GM19372 (cell line): ENCODE results near the gene CAMK2G.
"Not testable (repeated sequence)": the region's sequence is repeated elsewhere in the genome, so short reads cannot be mapped to it uniquely, and the experiment has no call there.

Experiments used
- ATAC-seq: cut with Tn5 transposase; IDR thresholded peaks from one replicate; pipeline ENCODE4 v1.9.1; 2021; ENCODE audit warnings: mild to moderate bottlenecking, low read depth, moderate library complexity; ENCODE audit not compliant: unreplicated experiment

The CAMK2G gene

DNA sequence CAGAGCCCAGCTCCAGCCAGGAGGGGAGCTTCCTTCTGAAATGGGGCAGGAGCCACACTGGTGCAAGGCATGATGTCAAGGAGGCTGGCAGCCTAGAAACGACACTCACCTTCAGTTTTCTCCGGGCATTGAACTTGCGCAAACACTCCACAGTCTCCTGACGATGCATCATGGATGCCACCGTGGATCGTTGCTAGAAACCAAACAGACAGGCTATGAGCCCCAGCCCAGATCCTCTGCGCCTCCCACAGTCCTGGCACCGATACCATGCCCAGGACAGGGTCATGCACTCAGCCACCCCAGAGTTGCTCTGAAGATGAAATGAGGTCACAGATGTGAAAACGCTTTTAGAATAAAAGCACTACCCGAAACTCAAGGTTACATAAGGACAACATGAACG is 32.0 kb downstream of the CAMK2G start:
- ATAC-seq, result no peak

DNA sequence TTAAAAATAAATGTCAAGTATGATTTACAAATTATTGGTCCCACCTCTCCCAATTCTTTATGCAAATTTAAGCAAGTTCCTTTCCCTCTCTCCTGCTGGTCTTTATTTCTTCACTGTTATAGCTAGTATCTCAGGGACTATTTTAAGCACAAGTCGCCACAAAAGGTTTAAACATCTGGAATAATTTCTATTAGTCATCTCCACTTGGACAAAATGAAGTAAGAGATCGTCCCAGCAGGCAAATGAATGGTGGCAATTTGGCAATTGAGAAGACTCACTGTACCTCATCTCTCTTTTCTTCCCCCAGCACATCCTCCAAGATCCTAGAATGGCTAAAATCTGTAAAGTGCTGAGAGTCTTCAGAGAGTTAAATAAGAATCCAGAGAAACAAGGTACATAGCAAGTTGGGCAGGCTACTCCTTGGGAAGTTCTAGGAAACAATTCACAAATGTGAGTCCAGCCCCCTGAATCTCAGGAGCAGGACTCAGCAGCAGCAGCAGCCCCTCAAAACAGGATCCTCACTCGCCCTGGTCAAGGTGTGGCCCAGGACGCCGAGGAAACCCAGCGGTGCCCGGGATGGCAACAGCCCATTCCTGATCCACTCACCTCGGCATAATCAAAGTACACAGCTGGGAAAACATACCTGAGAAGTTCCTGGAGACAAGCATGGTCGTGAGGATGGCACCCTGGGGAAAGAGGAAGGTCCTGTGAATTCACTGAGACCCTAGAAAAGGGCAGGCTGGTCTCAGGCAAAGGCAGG is 32.6 kb downstream of the CAMK2G start:
- no peak for ATAC-seq

DNA sequence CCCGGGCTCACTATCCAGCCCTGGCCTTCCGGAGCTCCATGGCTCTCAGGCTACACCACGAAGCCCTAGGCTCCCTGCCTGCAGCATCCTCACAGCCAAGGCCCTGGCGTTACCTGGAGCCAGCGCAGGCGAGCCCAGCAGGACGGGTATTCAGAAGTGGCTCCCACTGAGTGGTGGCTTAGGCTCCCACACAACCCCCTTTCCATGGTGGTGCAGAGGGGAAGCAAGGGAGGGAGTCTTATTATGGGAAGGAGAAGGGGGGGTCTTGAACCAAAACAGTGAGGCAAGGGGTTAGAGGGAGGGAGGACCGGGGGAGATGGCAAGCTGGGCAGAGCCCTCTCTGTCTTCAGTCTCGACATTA is 33.3 kb downstream of the CAMK2G start:
- no peak for ATAC-seq

DNA sequence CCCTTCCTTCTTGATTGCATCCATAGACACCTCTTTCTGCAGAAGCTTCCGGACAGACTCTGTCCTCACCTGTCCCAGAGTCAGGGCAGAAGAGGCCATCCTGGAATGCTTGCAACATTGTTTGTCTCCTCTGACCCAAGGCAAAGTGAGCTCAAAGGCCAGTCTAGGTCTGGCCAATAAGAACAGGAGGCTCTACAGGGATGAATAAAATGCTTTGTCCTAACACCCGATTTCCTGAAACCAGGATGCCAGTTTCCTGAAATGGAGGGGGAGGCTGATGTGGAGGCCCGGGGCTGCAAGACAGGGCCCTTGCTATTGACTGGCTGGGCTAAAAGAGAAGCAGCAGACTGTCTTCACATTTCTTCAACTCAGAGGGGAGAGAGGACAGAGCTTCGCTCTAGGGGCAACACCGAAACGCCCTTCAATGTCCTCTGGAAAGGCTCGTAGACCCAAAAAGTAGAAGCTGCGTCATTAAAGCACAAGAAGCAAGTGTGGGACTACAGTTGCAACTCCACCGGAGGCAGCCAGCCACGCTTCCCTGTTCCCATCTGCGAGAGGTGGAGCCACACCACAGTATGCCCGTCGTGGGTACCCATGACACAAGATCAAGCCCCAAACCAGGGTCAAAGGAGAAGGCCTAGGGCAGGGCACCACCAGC is 33.8 kb downstream of the CAMK2G start:
- no peak for ATAC-seq

DNA sequence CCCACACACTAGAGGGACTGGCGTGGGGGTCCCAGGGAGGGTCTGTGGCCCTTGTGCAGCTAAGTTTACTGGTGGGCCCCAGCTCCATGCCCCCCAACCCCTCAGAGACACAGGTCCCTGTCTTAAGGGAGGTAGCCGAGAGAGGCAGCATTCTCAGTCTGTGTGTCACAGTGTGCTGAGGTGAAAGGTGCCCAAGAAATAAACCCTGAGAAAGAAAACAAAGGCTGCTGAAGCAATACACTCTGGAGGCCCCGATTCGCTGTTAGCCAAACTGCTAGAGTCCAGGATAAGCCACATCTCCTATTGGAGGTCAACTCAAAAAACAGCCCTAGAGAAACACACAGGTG is 34.3 kb downstream of the CAMK2G start:
- no peak for ATAC-seq

DNA sequence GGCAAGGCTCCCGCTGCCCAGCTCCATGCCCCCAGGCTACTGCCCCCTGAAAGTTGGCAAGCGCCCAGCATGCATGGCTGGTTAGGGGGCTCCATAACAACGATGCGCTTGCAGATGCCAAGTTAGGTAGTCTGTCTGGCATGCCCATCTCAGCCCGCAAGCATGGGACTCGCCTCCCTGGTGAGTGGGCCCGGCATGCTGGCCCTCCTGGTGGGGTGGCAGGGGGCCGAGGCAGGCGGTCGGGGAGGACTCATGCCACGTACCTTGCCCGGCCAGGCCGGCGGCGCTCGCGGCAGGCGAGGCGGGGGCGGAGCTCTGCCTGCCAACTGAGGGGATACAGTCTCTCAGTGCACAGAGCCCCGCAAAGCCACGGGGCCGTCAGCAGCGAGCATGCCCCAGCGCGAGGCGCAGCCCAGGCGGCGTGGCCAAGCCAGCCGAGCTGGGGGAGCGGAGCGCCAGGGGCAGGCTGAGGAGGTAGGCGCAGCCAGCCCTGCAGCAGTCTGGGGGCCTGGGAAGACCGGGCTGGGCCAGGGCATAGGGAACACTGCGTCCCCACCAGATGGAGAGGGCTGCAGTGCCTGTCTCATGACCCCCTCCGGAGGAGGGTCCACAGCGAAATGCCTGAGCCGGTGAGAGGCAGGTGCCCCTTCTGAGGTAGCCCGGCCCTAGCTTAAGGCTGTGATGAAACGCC is 34.9 kb downstream of the CAMK2G start:
- no peak for ATAC-seq

DNA sequence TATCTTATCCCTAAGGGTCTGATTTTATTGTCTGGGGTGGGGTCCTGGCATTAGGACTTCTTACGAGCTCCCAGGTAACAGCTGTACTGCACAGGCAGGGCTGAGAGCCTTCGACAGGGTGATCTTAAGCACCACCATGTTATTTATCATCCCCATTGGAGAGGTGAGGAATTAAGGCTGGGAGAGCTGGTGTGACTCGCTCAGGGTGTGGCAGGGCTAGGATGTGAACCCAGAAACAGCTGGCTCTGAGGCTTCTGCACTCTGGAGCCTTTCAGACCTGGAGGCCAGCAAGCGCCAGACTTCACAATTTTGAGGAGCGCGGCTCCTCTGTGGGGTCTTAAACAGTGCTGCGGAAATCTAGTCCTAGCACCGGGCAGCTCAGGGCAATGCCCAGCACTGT is 35.5 kb downstream of the CAMK2G start:
- ATAC-seq, result no peak

DNA sequence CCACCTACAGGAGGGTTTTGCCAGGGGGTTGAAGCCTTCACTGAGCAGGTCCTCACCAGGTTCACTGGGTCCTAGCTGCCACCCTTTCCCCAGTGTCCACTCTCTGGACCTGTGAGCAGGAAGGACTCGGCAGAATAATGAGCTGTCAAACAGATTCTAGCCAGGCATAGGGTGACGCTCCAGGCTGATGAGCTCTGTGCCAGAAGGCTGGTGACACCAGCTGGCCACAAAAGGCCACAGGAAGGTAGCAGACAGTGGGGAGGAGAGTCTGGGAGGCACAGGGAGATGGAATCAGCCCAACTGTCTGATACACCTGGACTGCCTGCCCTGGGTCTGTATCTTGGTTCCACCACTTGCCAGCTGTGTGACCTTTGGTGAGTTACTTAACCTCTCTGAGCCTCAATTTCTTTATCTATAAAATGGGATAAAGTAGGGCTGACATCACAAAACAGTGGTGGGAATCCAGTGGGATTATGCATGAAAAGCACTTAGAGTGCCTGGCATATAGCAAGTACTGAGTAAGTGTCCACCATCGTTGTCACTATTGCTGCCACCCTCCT is 36.3 kb downstream of the CAMK2G start:
- no peak for ATAC-seq

DNA sequence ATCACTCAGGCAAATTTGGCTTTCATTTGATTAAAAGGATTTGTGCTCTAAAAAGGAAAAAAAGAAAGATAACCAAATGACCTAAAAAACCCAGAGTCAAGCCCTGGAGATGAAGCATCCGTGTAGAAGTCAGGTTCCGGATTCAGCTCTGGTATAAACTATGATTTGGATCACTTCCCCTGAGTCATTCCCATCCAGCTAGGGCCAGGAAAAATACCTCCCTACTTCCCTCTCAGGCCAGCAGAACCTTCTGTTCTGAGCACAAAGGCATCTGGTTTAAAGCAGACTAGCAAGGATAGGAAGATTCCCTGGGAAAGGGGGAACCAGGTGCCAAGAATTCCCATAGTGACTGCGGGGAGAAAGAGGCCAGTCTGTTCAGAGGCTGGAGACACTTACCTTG is 37.3 kb downstream of the CAMK2G start:
- no peak for ATAC-seq

DNA sequence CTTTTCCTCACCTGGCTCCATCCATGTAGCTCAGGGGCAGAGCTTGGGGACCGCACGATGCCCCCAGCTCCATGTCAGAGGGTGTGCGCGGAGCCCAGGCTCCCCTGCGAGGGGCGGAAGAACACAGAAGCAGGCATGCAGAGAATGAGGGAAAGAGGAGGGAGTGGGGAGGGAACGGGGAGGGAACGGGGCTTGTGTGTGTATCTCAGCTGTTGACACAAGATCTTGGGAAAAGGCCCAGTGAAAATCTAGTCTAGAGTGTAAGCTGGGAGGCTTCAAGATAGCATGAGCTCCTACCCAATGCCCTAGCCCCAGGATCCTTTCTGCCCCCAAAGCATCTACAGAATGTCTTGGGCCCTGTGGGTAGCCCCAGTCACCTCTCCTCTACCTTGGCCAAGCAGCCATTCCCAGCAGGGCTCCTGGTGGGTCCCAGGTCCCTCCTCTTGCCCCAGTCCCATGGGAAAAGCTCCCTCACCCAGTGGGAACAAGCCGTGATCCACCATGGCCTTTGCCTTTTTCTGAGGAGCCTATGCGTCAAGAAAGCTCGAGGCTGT is 37.9 kb downstream of the CAMK2G start:
- no peak for ATAC-seq

DNA sequence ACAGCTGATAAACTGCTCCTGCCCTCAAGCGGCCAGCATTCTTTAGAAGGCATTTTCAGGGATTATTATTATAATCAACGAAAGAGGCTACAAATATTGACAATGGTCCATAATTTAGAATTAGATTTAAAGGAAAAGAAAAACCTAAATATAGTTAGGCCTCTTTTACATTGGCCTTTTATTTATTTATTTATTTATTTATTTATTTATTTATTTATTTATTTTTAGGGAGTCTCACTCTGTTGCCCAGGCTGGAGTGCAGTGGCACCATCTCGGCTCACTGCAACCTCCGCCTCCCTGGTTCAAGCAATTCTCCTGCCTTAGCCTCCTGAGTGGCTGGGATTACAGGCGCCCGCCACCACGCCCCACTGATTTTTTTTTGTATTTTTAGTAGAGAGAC is 45.3 kb downstream of the CAMK2G start:
- not testable (repeated sequence) for ATAC-seq

DNA sequence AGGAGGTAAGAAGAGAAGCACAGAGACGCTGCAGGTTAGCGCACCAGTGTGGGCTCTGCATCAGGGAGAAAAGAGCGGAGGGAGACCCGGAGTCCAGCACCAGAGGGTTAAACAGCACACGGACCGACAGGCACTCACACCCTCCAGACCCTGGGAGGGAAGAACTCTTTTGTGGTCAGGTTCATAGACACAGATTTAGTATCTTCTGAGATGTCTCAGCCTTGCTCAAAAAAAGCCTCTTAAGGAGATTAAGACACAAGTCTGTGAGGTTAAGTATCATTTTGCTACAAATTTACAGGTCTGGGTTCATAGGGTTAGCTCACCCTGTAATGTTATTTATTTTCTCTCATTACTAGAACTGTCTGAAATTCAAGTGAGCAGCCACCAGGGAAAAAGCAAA is 46.2 kb downstream of the CAMK2G start:
- no peak for ATAC-seq

DNA sequence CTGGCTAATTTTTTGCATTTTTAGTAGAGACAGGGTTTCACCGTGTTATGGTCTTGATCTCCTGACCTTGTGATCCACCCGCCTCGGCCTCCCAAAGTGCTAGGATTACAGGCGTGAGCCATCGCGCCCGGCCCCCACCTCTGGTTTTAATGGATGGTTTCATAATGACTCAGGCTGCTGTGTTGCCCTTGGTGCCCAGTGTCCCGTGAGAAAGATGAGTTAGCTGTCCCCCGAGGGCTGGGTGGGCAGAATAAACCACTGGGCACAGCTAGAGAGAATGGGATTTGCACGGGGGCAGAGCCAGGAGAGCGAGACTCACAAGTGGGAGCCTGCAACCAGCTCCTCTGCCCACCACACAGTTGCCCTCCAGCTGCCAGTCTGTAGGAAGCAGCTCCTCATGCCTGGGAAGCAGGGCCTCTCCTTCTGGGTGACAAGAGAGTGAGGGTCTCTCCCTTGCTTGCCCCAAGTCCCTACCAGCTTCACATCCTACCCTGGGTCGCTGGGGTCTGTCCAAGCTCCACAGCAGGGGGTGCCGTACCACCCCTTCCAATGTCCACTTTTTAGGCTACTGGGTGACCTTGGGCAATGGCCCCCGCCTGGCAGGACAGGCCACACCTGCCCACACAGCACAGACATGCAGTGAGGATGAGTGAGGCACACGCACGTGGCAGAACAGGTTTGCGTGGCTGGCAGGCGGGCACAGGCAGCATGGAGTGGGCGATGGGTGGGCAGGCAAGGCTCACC is 46.8 kb downstream of the CAMK2G start:
- ATAC-seq, result no peak

DNA sequence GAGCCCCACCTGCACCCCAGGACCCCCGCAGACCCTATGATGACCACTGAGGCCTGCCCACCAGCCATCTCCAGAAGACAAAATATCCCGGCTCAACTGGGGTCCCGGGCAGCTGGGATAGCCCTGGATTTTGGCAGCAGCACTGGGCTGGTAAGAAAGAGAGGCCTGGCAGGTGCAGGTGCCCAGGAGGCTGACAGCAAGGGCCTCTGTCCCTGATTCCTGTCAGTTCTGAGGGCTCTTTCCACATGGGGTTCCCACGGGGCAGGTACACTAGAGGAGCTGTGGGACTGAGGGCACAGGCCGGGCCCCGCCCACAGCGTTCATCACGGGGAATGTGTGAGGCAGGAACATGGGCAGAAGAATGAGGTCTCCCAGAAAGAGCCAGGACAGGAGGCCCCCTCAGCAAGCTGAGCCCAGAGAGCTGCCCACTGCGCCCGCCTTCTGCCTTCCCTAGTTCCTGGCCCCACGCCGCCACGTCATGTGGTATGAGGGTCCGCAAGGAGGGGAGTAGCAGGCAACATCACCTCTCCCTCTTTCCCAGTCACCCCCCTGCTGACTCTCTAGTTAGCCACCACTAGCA is 50.1 kb downstream of the CAMK2G start:
- no peak for ATAC-seq

DNA sequence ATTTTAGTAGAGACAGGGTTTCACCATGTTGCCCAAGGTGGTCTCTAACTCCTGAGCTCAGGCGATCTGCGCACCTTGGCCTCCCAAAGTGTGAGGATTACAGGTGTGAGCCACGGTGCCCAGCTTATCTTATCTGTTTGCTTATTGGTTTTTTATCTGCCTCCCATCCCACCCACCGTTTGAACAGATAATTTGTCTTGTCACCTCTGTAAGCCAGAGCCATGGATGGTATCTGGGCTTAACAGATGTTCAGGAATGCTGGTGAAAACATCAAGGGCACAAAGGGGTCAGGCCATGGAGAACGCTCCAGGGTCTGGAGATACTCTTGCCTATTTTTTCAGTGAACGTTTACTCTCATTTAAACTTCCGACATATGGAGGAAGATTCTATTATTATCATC is 51.0 kb downstream of the CAMK2G start:
- ATAC-seq, result no peak

DNA sequence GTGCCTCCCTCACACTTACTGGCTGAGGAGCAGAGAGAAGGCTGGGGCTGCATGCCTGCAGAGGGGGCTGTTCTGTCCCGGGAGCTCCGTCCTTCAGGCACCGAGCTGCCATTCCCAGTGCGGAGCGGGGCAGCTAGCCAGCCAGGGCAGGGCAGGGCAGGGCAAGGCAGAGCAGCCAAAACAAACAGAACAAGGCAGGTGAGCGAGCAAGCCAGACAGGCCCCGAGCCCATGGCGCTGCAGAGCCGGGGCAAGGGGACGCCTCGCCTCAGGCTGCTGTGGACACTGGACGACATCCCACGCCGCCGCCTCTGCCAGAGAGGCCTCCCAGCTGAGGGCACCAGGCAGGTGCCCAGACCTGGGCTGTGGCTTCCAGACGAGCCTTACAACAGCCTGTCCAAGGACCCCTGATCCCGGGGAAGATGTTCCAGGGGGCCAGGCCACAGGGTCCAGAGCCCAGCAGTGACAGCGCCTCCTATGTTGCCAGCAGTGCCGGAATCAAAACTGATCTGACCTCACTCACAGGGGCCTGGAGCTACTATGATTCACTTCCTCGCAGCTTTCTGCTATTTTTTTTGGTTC is 54.8 kb downstream of the CAMK2G start:
- no peak for ATAC-seq

DNA sequence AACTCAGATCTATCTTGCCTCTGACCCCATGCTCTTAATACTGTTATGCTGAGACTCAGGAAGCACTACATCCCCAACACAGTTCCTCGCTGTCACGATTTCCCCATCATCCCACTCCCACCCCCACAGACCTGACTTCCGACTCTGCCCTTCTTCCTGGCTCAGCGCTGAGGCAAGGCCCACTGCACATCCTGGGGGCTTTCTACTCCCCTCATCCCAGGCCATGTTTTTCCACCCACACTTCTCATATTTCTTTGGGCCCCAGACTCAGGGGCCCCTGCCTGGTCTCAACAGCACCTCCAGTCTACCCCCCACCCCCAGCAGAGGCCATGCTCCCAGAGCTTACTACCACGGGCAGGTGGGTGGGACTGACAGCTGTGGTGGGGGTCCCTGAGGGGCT is 55.3 kb downstream of the CAMK2G start:
- no peak for ATAC-seq

DNA sequence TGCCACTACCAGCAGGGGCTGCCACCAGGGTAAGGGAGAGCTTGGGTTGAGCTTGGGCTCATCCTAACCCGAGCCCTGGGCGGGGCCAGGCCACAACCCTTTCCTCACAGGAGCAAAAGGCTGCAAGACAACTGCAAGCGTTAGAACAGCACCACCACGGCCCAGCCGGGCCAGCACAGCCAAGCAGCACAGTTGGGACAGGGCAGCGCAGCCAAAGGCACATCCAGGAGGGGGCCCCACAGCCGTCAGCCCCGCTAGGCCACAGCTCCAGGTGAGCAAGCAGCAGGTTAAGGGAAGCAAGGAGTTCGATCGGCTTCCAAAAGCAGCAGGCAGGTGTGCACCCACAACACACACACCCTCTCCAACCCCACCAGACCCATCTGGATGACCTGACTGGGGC is 56.0 kb downstream of the CAMK2G start:
- ATAC-seq, result no peak

DNA sequence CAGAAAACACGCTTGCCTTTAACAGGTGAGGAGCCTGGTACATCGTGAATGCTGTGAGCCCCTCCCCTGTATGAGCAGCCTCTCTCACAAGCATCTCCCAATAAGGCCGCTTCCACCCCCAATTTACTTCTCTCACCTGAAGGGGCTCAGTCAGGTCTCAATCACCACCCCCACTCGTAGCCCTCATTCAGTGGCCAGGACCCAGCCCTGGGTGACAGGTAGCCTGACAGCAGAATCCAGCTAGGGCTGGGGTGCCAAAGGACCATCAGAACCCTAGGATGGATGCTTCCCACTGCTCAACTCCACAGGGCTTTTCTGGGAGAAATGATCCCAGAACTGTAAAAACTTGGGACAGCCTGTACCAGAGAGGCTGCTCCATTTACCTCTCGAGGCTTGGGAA is 56.5 kb downstream of the CAMK2G start:
- ATAC-seq, result no peak
